HepG2 (cell line): ENCODE measurements around the gene WTAP. TPM values are rescaled to one million over a fixed set of nuclear protein-coding genes. Genes with fewer than 3 reads are reported as not detected.

ENCODE experiments used
- ATRX ChIP-seq: sonication (generic); formaldehyde crosslinking; IDR thresholded peaks from 2 replicates; pipeline ENCODE4 v1.4.0; 2020; ENCODE audit warnings: missing genetic modification reagents, borderline replicate concordance
- BCL3 ChIP-seq: sonication (generic); formaldehyde crosslinking; IDR thresholded peaks from 2 replicates; pipeline ENCODE4 v1.5.1; 2020; ENCODE audit warnings: mild to moderate bottlenecking, missing genetic modification reagents, moderate library complexity
- EZH2 ChIP-seq: conservative IDR thresholded peaks from 2 replicates; pipeline ENCODE4 v1.6.1; 2012; ENCODE audit warnings: mild to moderate bottlenecking, low read depth, low read length, moderate library complexity
- FOXJ3 ChIP-seq: sonication (generic); formaldehyde crosslinking; IDR thresholded peaks from 2 replicates; pipeline ENCODE4 v1.4.0; 2020; ENCODE audit warnings: missing genetic modification reagents, mild to moderate bottlenecking, borderline replicate concordance
- HIC2 ChIP-seq: sonication (generic); formaldehyde crosslinking; IDR thresholded peaks from 2 replicates; pipeline ENCODE4 v1.9.0; 2022; ENCODE audit warnings: low read depth, missing genetic modification reagents
- KDM1A ChIP-seq: IDR thresholded peaks from 2 replicates; pipeline ENCODE4 v1.6.1; 2016; ENCODE audit warnings: missing compliant biosample characterization
- MAZ ChIP-seq, 2 experiments: sonication (generic) in 1 of 2; formaldehyde crosslinking in 1 of 2; IDR thresholded peaks; 2 replicates each; pipeline versions ENCODE4 v1.5.0 to v1.6.1; 2012 to 2020; ENCODE audit warnings: low read depth in 2 of 2, mild to moderate bottlenecking in 2 of 2, borderline replicate concordance in 1 of 2, improper control_type of control experiment in 1 of 2, low read length in 1 of 2, missing genetic modification reagents in 1 of 2, moderate library complexity in 1 of 2
- MXD4 ChIP-seq: IDR thresholded peaks from 2 replicates; pipeline ENCODE4 v1.6.1; 2016; ENCODE audit warnings: mild to moderate bottlenecking, missing biosample characterization, missing genetic modification reagents
- NONO ChIP-seq, 2 experiments: fragments of 450-650 bp in 1 of 2; sonication (generic) in 1 of 2; formaldehyde crosslinking in 1 of 2; IDR thresholded peaks in 1 of 2; conservative IDR thresholded peaks in 1 of 2; 2 replicates each; pipeline versions ENCODE4 v1.6.1 to v1.8.0; 2017 to 2022; ENCODE audit warnings: mild to moderate bottlenecking in 1 of 2, missing genetic modification reagents in 1 of 2, moderate library complexity in 1 of 2
- NR1H2 ChIP-seq: sonication (generic); formaldehyde crosslinking; IDR thresholded peaks from 2 replicates; pipeline ENCODE4 v1.8.1; 2022; ENCODE audit warnings: low read depth, missing genetic modification reagents, borderline replicate concordance
- PAF1 ChIP-seq: IDR thresholded peaks from 2 replicates; pipeline ENCODE4 v1.6.1; 2016; ENCODE audit warnings: missing genetic modification reagents, missing compliant biosample characterization
- PREB ChIP-seq: sonication (generic); formaldehyde crosslinking; IDR thresholded peaks from 2 replicates; pipeline ENCODE4 v1.4.0; 2020; ENCODE audit warnings: missing genetic modification reagents
- REL ChIP-seq: sonication (generic); formaldehyde crosslinking; conservative IDR thresholded peaks from 2 replicates; pipeline ENCODE4 v1.8.0; 2022; ENCODE audit warnings: mild to moderate bottlenecking, missing genetic modification reagents, moderate library complexity
- SMAD1 ChIP-seq: sonication (generic); formaldehyde crosslinking; IDR thresholded peaks from 2 replicates; pipeline ENCODE4 v1.4.0; 2020; ENCODE audit warnings: missing genetic modification reagents, low read depth, mild to moderate bottlenecking, borderline replicate concordance
- SPEN ChIP-seq: sonication (generic); formaldehyde crosslinking; IDR thresholded peaks from 2 replicates; pipeline ENCODE4 v1.5.1; 2020; ENCODE audit warnings: low read depth, mild to moderate bottlenecking, missing genetic modification reagents
- ZFP36 ChIP-seq: fragments of 150-350 bp; IDR thresholded peaks from 2 replicates; pipeline ENCODE4 v1.6.1; 2018; ENCODE audit warnings: borderline replicate concordance, low read length, low read depth; ENCODE audit not compliant: partially characterized antibody
- ZFP41 ChIP-seq: sonication (generic); formaldehyde crosslinking; IDR thresholded peaks from 2 replicates; pipeline ENCODE4 v1.4.0; 2020; ENCODE audit warnings: mild to moderate bottlenecking, missing genetic modification reagents, borderline replicate concordance
- ZNF350 ChIP-seq: sonication (generic); formaldehyde crosslinking; IDR thresholded peaks from 2 replicates; pipeline ENCODE4 v1.4.0; 2020; ENCODE audit warnings: mild to moderate bottlenecking, low read depth, missing genetic modification reagents, borderline replicate concordance
- ZNF777 ChIP-seq: sonication (generic); formaldehyde crosslinking; IDR thresholded peaks from 2 replicates; pipeline ENCODE4 v1.4.0; 2020; ENCODE audit warnings: missing genetic modification reagents
- polyA plus RNA-seq, 8 experiments: library from polyadenylated mRNA; depleted of rRNA in 3 of 8; stranded (reverse) in 7 of 8; unstranded in 1 of 8; fragments of >200 nt; fragmentation: Illumina TruSeq in 4 of 8; extraction: Trizol in 4 of 8; gene quantifications; 2 replicates each; pipeline versions ENCODE4 v1.2.1 to v1.2.3, GENCODE V29; 2011 to 2016; ENCODE audit warnings: low read depth in 4 of 8, missing spikeins in 1 of 8, mixed read lengths in 1 of 8; ENCODE audit not compliant: insufficient read depth in 1 of 8
- total RNA-seq, 5 experiments: library from RNA; depleted of rRNA; stranded (reverse); fragments of >200 nt; fragmentation: Illumina TruSeq; extraction: Trizol; gene quantifications; 2 replicates each; pipeline ENCODE4 v1.2.3, GENCODE V29; 2016; ENCODE audit warnings: low read depth in 1 of 5
- TF ChIP-seq, protein P1 (sequence below): sonication (generic); formaldehyde crosslinking; IDR thresholded peaks from 2 replicates; pipeline ENCODE4 v1.4.0; 2020; ENCODE audit warnings: missing genetic modification reagents, borderline replicate concordance

The WTAP gene
- total and polyA plus RNA-seq, 2 of the 13 experiments (the other 11 are each of a cell fraction or from before 2014, with no cell fraction given): 31.6 to 167 TPM

DNA sequence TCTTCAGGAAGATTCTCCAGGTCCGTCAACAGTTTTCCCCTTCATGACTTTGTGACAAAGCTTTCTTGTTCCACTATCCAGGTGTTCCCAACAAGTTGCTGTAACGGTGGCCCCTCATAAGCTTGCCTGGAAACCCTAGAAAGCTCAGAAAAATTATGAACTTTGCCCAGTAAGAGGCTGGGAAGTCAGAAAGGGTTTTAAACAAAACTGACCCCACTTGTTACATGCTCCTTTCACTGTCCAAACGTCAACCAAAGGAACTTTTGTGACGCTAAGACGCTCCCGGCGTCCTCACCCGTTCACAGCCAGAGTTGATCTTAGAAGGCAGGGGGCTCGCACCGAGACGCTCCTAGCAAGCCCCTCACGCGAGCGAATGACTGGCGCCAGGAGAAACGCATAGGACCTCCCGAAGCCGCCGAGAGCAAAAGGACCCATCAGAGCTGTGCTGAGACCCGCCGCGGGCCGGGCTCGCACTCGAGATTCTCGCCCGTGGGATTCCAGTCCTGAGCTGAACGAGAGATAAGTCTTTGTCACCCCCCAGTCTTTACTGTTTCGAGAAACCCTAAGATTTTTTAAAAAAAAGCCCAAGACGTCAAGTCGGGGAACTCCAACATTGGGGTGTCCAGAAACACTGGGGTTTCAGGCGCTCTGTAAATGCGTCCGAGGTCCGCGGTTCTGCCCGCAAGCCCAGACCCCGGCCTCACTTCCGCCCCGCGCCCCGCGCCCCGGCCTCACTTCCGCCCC lies 34.0 kb downstream of the WTAP start (continued):
- TF ChIP-seq ATRX: no peak
- no peak for TF ChIP-seq SPEN
- no peak for TF ChIP-seq HIC2 (CRISPR knock-in tag)
- no peak for TF ChIP-seq EZH2
- TF ChIP-seq REL (CRISPR knock-in tag): no peak
- TF ChIP-seq FOXJ3 (CRISPR knock-in tag): no peak
- no peak for TF ChIP-seq PREB (CRISPR knock-in tag)
- 0 out of 2 replicates have a peak, but pooled peaks have one; percentile 15 for TF ChIP-seq PAF1 (CRISPR knock-in tag)
- TF ChIP-seq MAZ (IDR thresholded peaks at IDR 0.05; ENCODE audit: borderline replicate concordance, low read depth, low read length): no peak
- TF ChIP-seq MAZ (CRISPR knock-in tag; IDR thresholded peaks at IDR 0.05; ENCODE audit: low read depth): no peak
- no peak for TF ChIP-seq ZFP41 (CRISPR knock-in tag)
- TF ChIP-seq ZNF350 (CRISPR knock-in tag): no peak
- TF ChIP-seq ZNF777 (CRISPR knock-in tag): 0 out of 2 replicates have a peak, but pooled peaks have one; percentile 9
- TF ChIP-seq KDM1A (CRISPR knock-in tag): no peak
- TF ChIP-seq BCL3 (CRISPR knock-in tag): no peak
- TF ChIP-seq SMAD1: no peak
- TF ChIP-seq NR1H2 (CRISPR knock-in tag): no peak
- no peak for TF ChIP-seq MXD4 (CRISPR knock-in tag)
- TF ChIP-seq, protein P1, sequence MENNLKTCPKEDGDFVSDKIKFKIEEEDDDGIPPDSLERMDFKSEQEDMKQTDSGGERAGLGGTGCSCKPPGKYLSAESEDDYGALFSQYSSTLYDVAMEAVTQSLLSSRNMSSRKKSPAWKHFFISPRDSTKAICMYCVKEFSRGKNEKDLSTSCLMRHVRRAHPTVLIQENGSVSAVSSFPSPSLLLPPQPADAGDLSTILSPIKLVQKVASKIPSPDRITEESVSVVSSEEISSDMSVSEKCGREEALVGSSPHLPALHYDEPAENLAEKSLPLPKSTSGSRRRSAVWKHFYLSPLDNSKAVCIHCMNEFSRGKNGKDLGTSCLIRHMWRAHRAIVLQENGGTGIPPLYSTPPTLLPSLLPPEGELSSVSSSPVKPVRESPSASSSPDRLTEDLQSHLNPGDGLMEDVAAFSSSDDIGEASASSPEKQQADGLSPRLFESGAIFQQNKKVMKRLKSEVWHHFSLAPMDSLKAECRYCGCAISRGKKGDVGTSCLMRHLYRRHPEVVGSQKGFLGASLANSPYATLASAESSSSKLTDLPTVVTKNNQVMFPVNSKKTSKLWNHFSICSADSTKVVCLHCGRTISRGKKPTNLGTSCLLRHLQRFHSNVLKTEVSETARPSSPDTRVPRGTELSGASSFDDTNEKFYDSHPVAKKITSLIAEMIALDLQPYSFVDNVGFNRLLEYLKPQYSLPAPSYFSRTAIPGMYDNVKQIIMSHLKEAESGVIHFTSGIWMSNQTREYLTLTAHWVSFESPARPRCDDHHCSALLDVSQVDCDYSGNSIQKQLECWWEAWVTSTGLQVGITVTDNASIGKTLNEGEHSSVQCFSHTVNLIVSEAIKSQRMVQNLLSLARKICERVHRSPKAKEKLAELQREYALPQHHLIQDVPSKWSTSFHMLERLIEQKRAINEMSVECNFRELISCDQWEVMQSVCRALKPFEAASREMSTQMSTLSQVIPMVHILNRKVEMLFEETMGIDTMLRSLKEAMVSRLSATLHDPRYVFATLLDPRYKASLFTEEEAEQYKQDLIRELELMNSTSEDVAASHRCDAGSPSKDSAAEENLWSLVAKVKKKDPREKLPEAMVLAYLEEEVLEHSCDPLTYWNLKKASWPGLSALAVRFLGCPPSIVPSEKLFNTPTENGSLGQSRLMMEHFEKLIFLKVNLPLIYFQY (CRISPR knock-in tag): no peak
- TF ChIP-seq ZFP36: no peak
- no peak for TF ChIP-seq NONO (IDR thresholded peaks at IDR 0.05)
- TF ChIP-seq NONO (CRISPR knock-in tag; conservative IDR thresholded peaks at IDR 0.05): no peak
